ENCODE results near the gene OLFM1. TPM values are rescaled to one million over a fixed set of nuclear protein-coding genes. Genes with fewer than 3 reads are reported as not detected.

OLFM1 gene
- total RNA-seq, 1 donor from 2014 or later = not detected

GRCh38 chr9:135087899-135088347 lies 455 bp downstream of the OLFM1 start:
- no peak for ATAC-seq (ENCODE audit: low read depth)
- DNase-seq = no peak
- POLR2A ChIA-PET = no interaction called here
- H3K36me3 Mint-ChIP-seq (ENCODE audit: low read depth) = no peaks in the 10 kb centered on the region
- H3K9me3 Mint-ChIP-seq = no peaks in the 10 kb centered on the region
- intact Hi-C loops (cut with micrococcal nuclease) = no loop called here
- H3K27ac Mint-ChIP-seq = no peak overlapping the region
- H3K4me1 Mint-ChIP-seq = peaks cover 5% of the 10 kb centered on the region
- no peak overlapping the region for H3K4me3 Mint-ChIP-seq
- CTCF ChIA-PET = no interaction called here
- H3K27me3 Mint-ChIP-seq = peaks cover 45% of the 10 kb centered on the region
- no peak for TF ChIP-seq CTCF (IDR thresholded peaks at IDR 0.05)

- H3K27ac Mint-ChIP-seq = no peak overlapping the region
- H3K27me3 Mint-ChIP-seq = peaks cover 44% of the 10 kb centered on the region
- ATAC-seq (ENCODE audit: low read depth) (no peak), DNase-seq (no peak)
- POLR2A ChIA-PET = no interaction called here
- intact Hi-C loops (cut with micrococcal nuclease) = no loop called here
- CTCF ChIA-PET = no interaction called here
- no peaks in the 10 kb centered on the region for H3K9me3 Mint-ChIP-seq
- no peaks in the 10 kb centered on the region for H3K36me3 Mint-ChIP-seq (ENCODE audit: low read depth)
- no peak overlapping the region for H3K4me3 Mint-ChIP-seq
- TF ChIP-seq CTCF (IDR thresholded peaks at IDR 0.05) = no peak
- H3K4me1 Mint-ChIP-seq = peaks cover 5% of the 10 kb centered on the region
These were observed 995 bp downstream of the OLFM1 start for GRCh38 chr9:135088348-135088978.

GRCh38 chr9:135088979-135089847 lies 1.7 kb downstream of the OLFM1 start:
- Mint-ChIP-seq H3K4me1 (peaks cover 5% of the 10 kb centered on the region), H3K4me3 (no peak overlapping the region), H3K36me3 (ENCODE audit: low read depth) (no peaks in the 10 kb centered on the region), H3K9me3 (no peaks in the 10 kb centered on the region), H3K27ac (no peak overlapping the region), H3K27me3 (peaks cover 45% of the 10 kb centered on the region)
- TF ChIP-seq CTCF (IDR thresholded peaks at IDR 0.05) = no peak
- ATAC-seq (ENCODE audit: low read depth) (no peak), DNase-seq (no peak)
- ChIA-PET CTCF (no interaction called here), POLR2A (no interaction called here)
- intact Hi-C loops (cut with micrococcal nuclease) = no loop called here

GRCh38 chr9:135090081-135090480 lies 2.6 kb downstream of the OLFM1 start:
- CTCF ChIA-PET = no interaction called here
- DNase-seq = no peak
- H3K36me3 Mint-ChIP-seq (ENCODE audit: low read depth) = no peaks in the 10 kb centered on the region
- no peak for TF ChIP-seq CTCF (IDR thresholded peaks at IDR 0.05)
- no peak overlapping the region for H3K4me3 Mint-ChIP-seq
- intact Hi-C loops (cut with micrococcal nuclease) = no loop called here
- no peaks in the 10 kb centered on the region for H3K9me3 Mint-ChIP-seq
- peaks cover 48% of the 10 kb centered on the region for H3K27me3 Mint-ChIP-seq
- H3K27ac Mint-ChIP-seq = no peak overlapping the region
- POLR2A ChIA-PET = no interaction called here
- peaks cover 5% of the 10 kb centered on the region for H3K4me1 Mint-ChIP-seq
- no peak for ATAC-seq (ENCODE audit: low read depth)

GRCh38 chr9:135090547-135090946 lies 3.1 kb downstream of the OLFM1 start:
- ATAC-seq (ENCODE audit: low read depth) (no peak), DNase-seq (no peak)
- ChIA-PET CTCF (no interaction called here), POLR2A (no interaction called here)
- Mint-ChIP-seq H3K4me1 (peaks cover 5% of the 10 kb centered on the region), H3K27me3 (peaks cover 46% of the 10 kb centered on the region), H3K4me3 (no peak overlapping the region), H3K27ac (no peak overlapping the region), H3K36me3 (ENCODE audit: low read depth) (no peaks in the 10 kb centered on the region), H3K9me3 (no peaks in the 10 kb centered on the region)
- no peak for TF ChIP-seq CTCF (IDR thresholded peaks at IDR 0.05)
- intact Hi-C loops (cut with micrococcal nuclease) = no loop called here

Data from activated B cell treated with CpG ODN at 0.5 μM for 24 hours (primary cell).